Spleen (tissue), 7 donors: ENCODE measurements around the gene FAM171A1.

Source experiments
- CTCF ChIP-seq, 11 experiments: fragments of 200-600 bp in 7 of 11; fragments of 450-650 bp in 4 of 11; sonication (generic) in 4 of 11; IDR thresholded peaks in 8 of 11; conservative IDR thresholded peaks in 3 of 11; 1 replicate in 7 of 11; 2 replicates in 4 of 11; pipeline versions ENCODE4 v1.4.0 to v1.8.0; 2016 to 2021; ENCODE audit warnings: antibody characterized with exemption in 11 of 11, inconsistent platforms in 4 of 11, mild to moderate bottlenecking in 1 of 11
- POLR2A ChIP-seq, 3 donors: fragments of 450-650 bp; IDR thresholded peaks; one replicate each; pipeline ENCODE4 v1.5.1; 2017; ENCODE audit warnings: antibody characterized with exemption in 3 of 3, mild to moderate bottlenecking in 1 of 3
- POLR2AphosphoS5 ChIP-seq, 3 donors: sonication (generic); formaldehyde crosslinking; IDR thresholded peaks; one replicate each; pipeline ENCODE4 v1.5.1; 2017; ENCODE audit warnings: antibody characterized with exemption in 3 of 3
- donor health status: DM: no; HTN: no; CAD: no; lungs with moderate emphysema.
- donor health status: DM: no; HTN: no; CAD: no.
- donor health status: DM: no; HTN: no; CAD: no.

GRCh38 chr10:15176269-15176668 is 194.8 kb downstream of the FAM171A1 start:
- TF ChIP-seq CTCF (IDR thresholded peaks at IDR 0.05 in 8 of 11, conservative IDR thresholded peaks at IDR 0.05 in 3 of 11) (no peak), POLR2A (IDR thresholded peaks at IDR 0.05) (no peak), POLR2AphosphoS5 (IDR thresholded peaks at IDR 0.05) (no peak)
